ENCODE data around the gene LY6G6F. TPM values are rescaled to one million over a fixed set of nuclear protein-coding genes. Genes with fewer than 3 reads are reported as not detected.

LY6G6F gene
- total and polyA plus RNA-seq, 3 donors from 2014 or later: 0.41 TPM; not detected in 2

DNA sequence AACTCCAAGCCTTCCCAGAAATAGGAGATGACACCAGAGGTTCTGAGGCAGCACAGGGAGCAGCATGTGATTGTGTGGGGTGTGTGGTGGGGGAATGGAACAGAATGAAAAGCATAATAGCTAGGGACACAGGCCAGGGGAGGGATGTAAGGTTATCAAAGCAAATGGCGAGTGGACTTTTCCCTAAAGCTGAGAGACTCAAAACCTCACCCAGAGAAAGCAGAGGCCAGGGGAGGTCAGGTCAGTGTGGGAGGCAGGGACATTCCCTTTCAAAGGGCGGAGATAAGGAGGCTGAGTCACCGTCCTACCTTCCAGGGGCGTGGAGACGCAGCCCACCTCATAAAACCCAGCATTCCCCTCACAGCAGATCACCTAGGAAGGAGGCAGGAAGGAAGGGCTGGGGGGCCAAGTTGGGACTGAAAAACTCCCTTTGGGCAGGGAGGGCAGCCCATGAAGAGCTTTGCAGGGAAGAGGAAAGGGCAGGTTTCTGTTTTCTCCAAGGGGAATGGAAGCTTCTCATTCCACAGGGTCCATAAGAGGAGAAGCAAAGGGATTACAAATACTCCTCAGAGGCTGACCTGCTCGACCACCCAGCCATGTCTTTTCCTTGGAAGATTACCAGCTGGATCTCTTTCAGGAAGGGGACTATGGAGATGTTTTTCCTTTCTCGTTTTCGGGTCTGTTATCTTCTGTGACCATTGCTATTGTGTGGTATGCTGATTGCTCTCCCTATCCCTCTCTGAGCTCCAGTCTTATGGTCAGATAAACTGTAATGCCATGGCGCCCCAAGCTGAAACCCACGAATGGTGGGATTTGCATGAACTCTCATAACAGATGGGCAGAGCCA is 16.2 kb upstream of the LY6G6F start:
- Histone ChIP-seq H3K4me3 (no peak overlapping the region), H3K27ac (no peak overlapping the region), H3K36me3 (ENCODE audit: low read depth, missing control alignments) (no peaks in the 10 kb centered on the region), H3K9me3 (no peaks in the 10 kb centered on the region), H3K27me3 (no peaks in the 10 kb centered on the region), H3K4me1 (peaks cover 4% of the 10 kb centered on the region)
- TF ChIP-seq, protein P1, sequence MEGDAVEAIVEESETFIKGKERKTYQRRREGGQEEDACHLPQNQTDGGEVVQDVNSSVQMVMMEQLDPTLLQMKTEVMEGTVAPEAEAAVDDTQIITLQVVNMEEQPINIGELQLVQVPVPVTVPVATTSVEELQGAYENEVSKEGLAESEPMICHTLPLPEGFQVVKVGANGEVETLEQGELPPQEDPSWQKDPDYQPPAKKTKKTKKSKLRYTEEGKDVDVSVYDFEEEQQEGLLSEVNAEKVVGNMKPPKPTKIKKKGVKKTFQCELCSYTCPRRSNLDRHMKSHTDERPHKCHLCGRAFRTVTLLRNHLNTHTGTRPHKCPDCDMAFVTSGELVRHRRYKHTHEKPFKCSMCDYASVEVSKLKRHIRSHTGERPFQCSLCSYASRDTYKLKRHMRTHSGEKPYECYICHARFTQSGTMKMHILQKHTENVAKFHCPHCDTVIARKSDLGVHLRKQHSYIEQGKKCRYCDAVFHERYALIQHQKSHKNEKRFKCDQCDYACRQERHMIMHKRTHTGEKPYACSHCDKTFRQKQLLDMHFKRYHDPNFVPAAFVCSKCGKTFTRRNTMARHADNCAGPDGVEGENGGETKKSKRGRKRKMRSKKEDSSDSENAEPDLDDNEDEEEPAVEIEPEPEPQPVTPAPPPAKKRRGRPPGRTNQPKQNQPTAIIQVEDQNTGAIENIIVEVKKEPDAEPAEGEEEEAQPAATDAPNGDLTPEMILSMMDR (IDR thresholded peaks at IDR 0.05): no peak
- no peak for TF ChIP-seq POLR2A (IDR thresholded peaks at IDR 0.05)
- 52 to 65% methylated on average over 10 of the region's 10 CpGs for WGBS, 2 donors
- intact Hi-C loops (cut with DNase I; ENCODE audit: low total_unique reads): no loop called here
- DNase-seq: no peak

DNA sequence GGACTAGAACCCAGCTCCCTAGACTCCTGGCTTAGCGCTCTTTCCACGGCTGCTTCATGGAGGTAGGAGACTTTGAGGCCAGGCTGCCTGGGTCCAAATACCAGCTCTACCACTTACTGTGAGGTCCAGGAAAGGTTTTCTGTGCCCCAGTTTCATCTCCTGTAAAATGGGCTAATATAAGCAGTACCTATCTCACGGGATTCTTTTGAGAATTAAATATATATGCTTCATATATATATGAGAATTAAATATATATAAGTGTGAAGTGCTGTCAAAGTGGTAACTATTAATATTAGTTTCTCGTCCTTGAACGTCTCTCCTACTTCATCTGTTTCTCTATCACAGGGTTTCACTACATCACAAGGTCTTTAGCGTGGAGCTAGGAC is 15.6 kb upstream of the LY6G6F start:
- no peak overlapping the region for H3K27ac ChIP-seq
- no peak overlapping the region for H3K4me3 ChIP-seq
- H3K36me3 ChIP-seq (ENCODE audit: low read depth, missing control alignments): no peaks in the 10 kb centered on the region
- TF ChIP-seq POLR2A (IDR thresholded peaks at IDR 0.05): no peak
- TF ChIP-seq, protein P1 (IDR thresholded peaks at IDR 0.05): no peak
- H3K27me3 ChIP-seq: no peaks in the 10 kb centered on the region
- DNase-seq: no peak
- no peaks in the 10 kb centered on the region for H3K9me3 ChIP-seq
- intact Hi-C loops (cut with DNase I; ENCODE audit: low total_unique reads): no loop called here
- 89 to 90% methylated on average over 6 of the region's 6 CpGs for WGBS, 2 donors
- peaks cover 4% of the 10 kb centered on the region for H3K4me1 ChIP-seq

DNA sequence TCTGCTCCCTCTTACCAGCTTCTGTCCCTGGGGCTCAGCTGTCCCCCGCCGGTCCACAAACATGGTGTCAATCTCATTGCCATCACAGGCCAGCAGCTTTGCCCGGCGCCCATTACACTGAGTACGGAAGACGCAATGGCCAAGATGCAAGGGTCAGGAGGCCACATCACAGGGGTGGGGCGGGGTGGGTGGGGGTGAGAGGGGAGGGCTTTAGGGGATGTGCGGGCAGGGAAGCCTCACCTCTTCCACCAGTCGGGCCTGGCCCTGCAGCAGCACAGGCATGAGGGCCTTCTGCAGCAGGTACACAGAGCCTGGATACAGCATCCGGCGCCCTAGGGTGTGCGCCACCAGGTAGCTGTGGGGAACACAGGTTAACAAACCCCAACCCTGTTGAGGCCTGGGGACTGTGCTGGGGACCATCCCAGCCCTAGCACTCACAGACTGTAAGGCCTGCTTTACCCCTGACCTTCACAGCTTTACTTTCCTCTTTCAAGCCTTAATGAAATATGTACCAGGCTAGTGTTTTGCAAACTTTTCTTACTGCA is 15.0 kb upstream of the LY6G6F start:
- TF ChIP-seq, protein P1 (IDR thresholded peaks at IDR 0.05): no peak
- TF ChIP-seq POLR2A (IDR thresholded peaks at IDR 0.05): no peak

DNA sequence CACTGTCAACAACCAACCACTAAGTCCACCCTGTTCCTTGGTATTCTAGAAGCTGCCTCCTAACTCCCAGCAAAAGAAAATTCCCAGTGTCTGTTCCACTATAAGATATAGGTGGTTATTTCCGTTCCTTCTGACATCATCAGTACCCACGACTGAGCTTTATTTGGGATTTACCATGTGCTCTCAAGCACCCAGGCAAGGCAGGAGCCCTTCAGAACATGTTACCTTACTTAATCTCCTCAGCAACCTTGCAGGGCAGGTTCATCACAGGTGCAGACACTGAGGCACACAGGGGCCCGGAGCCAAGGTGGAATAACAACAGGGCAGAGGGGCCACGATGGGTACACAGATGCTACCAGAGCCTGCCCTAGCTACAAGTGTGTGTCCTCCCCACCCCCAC is 14.3 kb upstream of the LY6G6F start:
- 87 to 93% methylated on average over 4 of the region's 4 CpGs for WGBS, 2 donors
- H3K27me3 ChIP-seq: no peaks in the 10 kb centered on the region
- intact Hi-C loops (cut with DNase I; ENCODE audit: low total_unique reads): no loop called here
- H3K27ac ChIP-seq: no peak overlapping the region
- H3K4me3 ChIP-seq: no peak overlapping the region
- no peaks in the 10 kb centered on the region for H3K9me3 ChIP-seq
- DNase-seq: no peak
- no peaks in the 10 kb centered on the region for H3K36me3 ChIP-seq (ENCODE audit: low read depth, missing control alignments)
- TF ChIP-seq, protein P1 (IDR thresholded peaks at IDR 0.05): no peak
- no peak for TF ChIP-seq POLR2A (IDR thresholded peaks at IDR 0.05)
- peaks cover 4% of the 10 kb centered on the region for H3K4me1 ChIP-seq

More for the DNA sequence above, 15.0 kb upstream of the LY6G6F start:
- Histone ChIP-seq H3K36me3 (ENCODE audit: low read depth, missing control alignments) (no peaks in the 10 kb centered on the region), H3K27ac (no peak overlapping the region), H3K27me3 (no peaks in the 10 kb centered on the region), H3K9me3 (no peaks in the 10 kb centered on the region), H3K4me1 (peaks cover 4% of the 10 kb centered on the region), H3K4me3 (no peak overlapping the region)
- WGBS, 2 donors: 92 to 93% methylated on average over 12 of the region's 12 CpGs
- intact Hi-C loops (cut with DNase I; ENCODE audit: low total_unique reads): no loop called here
- DNase-seq: no peak
